GM18499 (cell line): ENCODE measurements around the gene ZG16.
"Not testable (repeated sequence)": the region's sequence is repeated elsewhere in the genome, so short reads cannot be mapped to it uniquely, and the experiment has no call there.

Source experiments
- ATAC-seq: cut with Tn5 transposase; IDR thresholded peaks from one replicate; pipeline ENCODE4 v1.9.1; 2021; ENCODE audit warnings: moderate number of reproducible peaks; ENCODE audit not compliant: insufficient read depth, unreplicated experiment

ZG16 gene

DNA sequence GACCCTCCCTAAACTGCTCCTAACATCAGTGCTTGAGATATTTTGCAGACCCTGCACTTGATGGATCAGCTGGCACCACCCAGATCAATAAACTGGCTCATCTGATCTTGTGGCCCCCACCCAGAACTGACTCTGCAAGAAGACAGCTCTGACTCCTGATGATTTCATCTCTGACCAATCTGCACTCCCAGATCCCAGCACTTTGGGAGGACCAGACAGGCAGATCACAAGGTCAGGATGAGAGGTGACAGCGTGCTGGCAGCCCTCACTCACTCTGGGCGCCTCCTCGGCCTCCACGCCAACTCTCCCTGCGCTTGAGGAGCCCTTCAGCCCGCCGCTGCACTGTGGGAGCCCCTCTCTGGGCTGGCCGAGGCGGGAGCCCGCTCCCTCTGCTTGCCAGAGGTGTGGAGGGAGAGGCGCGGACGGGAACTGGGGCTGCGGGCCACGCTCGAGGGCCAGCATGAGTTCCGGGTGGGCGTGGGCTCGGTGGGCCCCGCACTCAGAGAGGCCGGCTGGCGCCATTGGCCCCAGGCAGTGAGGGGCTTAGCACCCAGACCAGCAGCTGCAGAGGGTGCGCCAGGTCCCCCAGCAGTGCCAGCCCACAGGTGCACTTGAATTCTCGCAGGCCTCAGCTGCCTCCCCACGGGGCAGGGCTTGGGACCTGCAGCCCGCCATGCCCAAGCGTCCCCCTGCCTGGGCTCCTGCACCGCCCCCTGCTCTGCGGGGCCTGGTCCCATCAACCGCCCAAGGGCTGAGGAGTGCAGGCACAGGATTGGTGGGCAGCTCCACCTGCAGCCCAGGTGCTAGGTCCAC lies 29.9 kb upstream of the ZG16 start:
- ATAC-seq: no peak

DNA sequence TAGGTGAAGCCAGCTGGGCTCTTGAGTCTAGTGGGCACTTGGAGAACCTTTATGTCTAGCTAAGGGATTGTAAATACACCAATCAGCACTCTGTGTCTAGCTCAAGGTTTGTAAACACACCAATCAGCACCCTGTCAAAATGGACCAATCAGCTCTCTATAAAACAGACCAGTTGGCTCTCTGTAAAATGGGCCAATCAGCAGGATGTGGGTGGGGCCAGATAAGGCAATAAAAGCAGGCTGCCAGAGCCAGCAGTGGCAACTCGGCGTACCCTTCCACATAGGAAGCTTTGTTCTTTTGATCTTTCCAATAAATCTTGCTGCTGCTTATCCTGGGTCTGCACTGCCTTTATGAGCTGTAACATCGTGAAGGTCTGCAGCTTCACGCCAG lies 29.3 kb upstream of the ZG16 start:
- not testable (repeated sequence) for ATAC-seq

DNA sequence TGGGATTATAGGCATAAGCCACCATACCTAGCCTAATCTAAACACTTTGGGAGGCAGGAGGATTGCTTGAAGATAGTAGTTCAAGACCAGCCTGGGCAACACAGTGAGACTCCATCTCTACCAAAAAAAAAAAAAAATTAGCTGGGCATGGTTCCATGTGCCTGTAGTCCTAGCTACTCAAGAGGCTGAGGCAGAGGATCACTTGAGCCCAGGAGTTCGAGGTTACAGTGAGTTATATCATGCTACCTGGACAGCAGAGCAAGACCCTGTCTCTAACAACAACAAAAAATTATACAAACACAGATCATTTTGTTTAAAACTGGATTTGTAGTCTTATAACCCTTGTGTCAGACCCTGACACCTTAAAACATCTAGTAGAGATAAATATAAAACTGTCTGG lies 24.5 kb upstream of the ZG16 start:
- no peak for ATAC-seq

DNA sequence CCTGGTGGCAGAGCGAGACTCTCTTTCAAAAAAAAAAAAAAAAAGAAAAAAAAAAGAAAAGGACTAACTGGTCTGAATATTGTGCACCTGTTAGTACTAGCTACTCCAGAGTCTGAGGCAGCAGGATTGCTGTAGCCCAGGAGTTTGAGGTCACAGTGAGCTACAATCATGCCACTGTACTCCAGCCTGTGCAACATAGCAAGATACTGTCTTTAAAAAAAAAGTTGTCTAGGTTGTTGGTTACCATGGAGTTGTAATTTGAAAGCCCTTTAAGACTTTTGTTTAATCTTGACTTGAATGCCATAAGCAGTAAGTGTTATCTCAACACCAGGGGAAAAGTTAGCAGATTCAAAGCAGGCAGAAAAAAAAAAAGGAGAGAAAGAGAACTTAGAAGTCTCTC lies 21.4 kb upstream of the ZG16 start:
- no peak for ATAC-seq

DNA sequence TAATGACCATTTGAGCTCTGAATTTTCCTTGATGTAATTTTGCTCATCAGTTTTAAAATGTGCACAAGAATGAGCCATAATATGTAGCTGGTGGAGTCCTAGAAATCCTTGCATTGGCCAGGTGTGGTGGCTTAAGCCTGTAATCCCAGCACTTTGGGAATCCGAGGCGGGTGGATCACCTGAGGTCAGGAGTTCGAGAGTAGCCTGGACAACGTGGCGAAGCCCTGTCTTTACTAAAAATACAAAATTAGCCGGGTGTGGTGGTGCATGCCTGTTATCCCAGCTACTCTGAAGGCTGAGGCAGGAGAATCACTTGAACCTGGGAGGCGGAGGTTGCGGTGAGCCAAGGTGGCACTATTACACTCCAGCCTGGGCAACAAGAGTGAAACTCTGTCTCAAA lies 21.0 kb upstream of the ZG16 start:
- not testable (repeated sequence) for ATAC-seq

DNA sequence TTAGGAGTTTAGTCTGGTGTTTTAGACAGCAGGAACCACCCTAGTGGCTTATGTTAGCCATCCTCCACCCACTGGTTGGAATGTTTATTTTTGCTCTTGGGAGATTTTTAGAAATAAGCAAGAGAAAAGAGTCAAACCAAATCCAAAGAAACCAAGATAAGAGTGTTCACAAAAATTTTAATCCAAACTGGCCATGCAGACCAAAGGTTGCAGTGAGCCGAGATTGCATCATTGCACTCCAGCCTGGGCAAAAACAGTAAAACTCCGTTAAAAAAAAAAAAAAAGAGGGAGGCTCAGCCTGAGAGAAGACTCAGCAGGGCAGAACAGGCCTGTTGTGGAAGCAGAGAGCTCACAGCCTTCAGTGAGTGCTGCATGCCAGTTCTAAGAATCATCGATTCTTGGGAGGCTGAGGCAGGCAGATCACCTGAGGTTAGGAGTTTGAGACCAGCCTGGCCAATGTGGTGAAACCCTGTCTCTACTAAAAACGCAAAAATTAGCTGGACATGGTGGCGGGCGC lies 20.0 kb upstream of the ZG16 start:
- ATAC-seq: no peak

DNA sequence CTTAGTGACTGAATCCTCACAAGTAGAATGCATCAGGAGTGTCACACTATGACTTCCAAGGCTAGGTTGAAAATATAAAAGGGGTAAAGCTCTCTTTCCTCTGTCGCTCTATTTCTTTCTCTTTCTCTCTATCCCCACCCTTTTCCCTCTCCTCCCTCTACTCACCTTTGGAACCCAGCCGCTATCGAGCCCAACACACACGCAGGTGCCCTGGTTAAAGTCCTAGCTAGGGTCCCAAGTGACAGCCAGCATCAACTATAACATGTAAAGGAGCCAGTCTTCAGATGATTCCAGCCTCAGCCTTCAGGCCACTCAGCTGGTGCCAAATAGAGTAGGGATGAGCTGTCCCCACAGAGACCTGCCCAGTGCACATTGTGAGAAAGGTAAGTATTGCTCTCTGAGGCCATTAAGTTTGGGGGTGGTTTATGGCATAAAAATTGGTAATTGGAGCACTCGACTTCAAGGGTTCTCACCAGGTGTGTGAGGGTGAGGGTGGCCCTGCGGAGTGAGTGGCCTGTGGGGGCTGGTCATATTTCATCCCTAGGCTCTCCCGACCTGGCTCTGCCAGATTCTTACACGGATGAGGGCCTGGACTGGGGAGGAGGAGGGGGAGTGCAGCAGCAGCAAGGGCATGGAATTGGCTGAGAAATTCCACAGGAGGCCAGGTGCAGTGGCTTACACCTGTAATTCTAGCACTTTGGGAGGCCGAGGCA lies 17.3 kb upstream of the ZG16 start:
- ATAC-seq: no peak

DNA sequence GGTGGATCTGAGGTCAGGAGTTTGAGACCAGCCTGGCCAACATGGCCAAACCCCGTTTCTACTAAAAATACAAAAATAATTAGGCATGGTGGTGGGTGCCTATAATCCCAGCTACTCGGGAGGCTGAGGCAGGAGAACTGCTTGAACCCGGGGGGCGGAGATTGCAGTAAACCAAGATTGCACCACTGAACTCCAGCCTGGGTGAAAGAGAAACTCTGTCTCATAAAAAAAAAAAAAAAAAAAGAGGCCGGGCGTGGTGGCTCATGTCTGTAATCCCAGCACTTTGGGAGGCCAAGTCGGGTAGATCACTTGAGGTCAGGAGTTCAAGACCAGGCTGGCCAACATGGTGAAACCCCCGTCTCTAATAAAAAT lies 16.8 kb upstream of the ZG16 start:
- not testable (repeated sequence) for ATAC-seq

DNA sequence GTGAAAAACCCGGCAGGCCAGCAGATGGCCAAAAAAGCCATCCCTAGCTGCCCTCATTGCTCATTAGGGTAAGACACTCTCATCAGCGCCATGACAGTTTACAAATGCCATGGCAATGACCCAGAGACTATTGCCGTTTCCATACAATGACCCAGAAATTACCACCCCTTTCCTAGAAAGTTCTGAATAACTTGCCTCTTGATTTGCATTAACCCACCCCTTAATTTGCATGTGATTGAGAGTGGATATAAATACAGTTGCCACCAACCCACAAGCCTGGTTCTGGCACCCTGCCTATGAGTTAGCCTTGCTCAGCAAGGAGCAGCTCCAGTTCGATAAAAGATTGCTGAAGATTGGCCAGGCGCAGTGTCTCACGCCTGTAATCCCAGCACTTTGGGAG lies 16.2 kb upstream of the ZG16 start:
- no peak for ATAC-seq

DNA sequence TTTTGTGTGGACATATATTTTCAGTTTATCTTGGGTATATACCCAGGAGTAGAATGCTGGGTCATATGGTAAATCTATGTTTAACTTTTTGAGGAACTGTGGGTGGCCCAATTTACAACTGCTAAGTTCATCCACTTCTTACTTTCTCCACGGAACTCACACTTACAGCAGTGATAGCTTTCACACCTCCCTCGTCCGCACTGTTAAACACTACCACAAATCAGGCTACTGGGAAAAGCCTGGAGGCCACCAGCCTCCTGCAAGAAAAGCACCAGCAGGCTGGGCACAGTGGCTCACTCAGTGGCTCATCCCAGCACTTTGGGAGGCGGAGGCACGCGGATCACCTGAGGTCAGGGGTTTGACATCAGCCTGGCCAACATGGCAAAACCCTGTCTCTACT lies 14.7 kb upstream of the ZG16 start:
- no peak for ATAC-seq

DNA sequence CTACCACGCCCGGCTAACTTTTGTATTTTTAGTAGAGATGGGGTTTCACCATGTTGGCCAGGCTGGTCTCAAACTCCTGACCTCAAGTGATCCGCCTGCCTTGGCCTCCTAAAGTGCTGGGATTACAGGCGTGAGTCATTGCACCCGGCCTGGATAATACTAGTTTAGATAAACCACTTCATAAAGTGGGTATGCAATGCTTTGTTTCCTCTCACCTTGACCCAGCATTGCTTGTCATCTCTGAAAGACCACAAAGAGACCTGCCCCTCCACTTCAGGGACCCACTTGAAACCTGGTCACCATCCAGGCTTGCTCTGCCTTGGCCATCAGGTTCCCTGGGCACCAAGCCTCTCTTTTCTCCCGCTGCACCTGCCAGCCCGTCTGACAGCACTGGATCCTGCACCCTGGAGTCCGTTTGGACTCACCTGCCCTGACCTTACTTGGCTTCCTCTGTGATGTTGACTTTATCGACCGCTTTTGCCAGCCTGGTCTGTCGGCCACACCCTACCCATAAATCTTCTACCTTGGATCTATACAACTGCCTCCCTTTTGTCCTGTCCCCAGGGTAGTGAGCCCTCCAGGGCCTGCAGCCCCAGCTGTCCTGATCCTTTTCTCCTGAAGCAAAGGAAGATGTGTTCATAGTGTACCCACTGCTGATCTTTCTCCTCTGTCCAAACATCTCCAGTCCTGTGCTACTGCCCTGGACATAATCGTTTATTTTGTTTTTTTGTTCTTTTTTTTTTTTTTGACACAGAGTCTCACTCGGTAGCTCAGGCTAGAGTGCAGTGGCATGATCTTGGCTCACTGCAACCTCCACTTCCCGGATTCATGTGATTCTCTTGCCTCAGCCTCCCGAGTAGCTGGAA lies 12.7 kb upstream of the ZG16 start:
- ATAC-seq: no peak

DNA sequence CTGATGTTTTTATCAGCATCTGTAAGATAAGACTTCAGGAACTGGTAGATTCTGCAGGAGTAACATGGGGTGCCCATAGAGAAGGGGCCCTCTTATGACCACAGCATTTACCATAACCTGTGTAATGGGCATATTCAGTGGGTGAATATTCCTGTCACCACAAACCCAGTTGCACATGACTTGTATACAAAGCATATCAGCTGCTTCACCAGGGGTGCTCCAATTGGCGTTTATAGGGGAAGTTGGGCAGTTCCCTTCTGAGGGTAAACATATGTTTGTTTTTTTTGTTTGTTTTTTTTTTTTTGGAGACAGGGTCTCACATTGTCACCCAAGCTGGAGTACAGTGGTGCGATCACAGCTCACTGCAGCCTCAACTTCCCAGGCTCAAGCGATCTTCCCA lies 11.5 kb upstream of the ZG16 start:
- ATAC-seq: no peak

DNA sequence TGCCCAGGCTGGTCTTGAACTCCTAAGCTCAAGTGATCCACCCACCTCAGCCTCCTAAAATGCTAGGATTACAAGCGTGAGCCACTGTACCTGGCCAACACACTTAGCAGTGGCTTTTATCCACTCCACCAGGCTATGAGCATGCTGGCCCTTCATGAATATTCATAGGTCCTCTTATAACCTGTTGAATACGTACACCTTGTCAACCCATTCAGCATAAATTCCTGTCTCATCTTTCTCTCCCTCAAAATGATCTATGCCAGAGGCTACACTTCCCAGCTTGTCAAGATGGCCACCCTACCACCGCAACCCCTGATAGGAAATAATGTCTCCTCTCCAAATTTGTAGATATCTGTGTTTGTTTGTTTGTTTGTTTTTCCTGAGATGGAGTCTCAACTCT lies 11.0 kb upstream of the ZG16 start:
- no peak for ATAC-seq

DNA sequence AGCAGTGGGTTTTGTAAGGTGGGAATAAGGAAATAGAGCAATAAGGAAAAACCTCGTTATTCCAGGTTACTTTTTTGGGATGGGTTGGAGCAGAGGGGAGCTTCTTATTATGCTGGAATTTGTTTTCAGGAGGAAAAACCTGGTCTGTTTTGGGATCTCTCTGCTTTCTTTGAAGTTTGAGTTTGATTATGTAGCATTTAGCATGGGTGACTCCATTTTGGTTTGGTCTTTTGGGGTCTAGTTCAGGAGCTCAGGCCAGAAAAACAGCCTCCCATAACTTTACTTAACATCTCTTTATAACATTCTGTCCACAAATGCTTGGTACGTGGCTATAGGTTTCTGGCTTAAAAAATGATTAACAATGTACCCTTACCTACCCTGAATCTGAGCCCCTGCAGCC lies 8.5 kb upstream of the ZG16 start:
- no peak for ATAC-seq

DNA sequence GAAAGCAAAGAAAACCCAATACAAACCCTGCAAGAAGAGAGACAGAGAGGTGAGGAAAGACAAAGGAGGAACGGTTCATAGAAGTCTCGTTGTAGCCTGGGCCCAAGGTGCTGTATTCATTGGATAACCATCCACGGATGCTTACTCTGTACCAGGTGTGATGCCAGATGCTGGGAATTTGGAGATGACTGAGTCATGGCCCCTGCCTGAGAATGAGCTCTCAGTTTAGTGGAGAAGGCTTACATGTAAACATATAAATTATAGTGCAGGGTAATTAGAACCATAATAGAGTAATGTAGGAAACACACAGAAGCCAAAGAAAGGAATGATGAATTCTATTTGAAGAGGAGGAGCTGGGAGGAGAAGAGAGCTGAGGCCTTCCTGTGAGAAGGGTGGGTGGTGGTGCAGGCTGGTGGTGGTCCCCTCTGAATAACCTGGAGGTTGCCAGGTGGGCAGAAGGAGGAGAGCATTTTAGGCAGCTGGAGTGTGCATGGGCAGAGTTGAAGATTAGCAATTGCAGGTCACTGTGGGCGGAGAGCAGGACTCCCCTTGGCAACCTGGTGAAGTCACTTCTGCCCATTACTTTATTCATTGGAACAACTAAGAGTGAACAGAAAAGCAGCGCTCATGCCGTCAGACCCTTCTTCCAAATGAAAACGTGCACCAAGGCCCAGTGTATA lies 7.7 kb upstream of the ZG16 start:
- no peak for ATAC-seq

DNA sequence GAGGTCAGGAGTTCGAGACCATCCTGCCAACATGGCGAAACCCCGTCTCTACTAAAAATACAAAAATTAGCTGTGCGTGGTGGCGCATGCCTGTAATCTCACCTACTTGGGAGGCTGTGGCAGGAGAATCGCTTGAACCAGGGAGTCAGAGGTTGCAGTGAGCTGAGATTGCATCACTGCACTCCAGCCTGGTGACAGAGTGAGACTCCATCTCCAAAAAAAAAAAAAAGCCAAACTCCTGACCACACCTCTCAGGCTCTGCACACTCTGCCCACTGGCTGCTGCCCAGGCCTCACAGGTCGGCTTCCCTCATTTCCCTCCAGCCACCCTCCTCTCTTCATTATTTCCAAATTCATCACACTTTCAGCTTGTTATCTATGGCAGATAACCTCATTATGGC lies 5.7 kb upstream of the ZG16 start:
- not testable (repeated sequence) for ATAC-seq

DNA sequence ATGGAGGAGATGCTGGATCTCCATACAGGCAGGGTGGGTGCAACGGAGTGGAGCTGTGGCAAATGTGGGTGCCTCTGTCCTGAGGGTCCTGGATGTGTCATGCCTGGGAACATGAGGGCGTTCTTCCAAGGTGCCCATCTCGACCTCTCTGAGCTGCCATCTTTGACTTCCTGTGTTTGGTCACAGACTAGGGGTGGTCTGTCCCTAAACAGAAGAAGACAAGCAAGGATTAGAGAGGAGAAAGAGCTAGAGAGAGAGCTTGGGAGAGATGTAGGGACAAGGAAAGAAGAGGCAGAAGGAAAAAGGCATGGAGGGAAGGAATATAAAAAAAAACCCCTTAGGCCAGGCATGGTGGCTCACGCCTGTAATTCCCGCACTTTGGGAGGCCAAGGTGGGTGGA lies 3.3 kb upstream of the ZG16 start:
- no peak for ATAC-seq

DNA sequence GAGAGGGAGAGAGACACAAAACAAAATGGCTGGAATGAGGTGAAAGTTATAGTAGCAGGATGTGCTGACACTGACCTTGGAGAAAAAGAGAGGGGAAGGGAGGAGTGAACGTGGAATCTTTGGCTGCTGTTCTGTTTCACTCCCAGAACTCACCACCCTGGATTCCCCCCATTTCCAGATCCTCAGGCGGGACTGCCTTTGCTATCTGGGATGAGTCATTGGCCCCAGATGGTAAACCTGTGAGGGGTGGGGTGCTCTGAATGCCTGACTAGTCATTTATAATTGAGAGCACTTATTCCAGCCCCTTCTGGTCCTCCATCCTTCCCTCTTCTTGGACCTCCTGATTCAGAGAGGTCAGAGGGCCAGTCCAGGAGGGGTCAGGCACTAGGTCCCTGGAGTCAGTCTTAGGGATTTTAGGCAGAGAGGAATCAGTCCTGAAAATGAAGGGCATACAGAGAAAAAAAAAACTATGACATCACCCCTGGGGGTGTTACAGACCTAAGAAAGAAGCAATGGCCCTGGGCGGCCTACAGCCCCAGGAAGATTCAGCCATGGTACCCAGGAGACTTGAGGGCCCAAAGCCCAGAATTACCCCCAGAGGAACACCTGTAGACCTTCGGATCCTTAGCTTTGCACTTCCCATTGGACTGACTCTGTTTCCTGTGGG lies 2.2 kb upstream of the ZG16 start:
- no peak for ATAC-seq

DNA sequence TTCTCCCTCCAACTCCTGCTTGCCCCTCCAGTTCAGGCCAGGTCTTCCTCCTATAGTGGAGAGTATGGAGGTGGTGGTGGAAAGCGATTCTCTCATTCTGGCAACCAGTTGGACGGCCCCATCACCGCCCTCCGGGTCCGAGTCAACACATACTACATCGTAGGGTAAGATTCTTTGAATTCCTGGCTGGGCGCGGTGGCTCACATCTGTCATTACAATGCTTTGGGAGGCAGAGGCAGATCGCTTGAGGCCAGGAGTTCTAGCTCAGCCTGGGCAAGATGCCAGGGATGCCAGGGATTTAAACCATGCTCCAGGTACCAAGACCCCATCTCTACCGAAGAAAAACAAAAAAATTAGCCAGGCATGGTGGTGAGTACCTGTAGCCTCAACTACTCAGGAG lies 1.4 kb downstream of the ZG16 start:
- no peak for ATAC-seq
